PC-3 (cell line): Measurements from ENCODE around the gene SLC39A1.

ENCODE experiments used
- CTCF ChIP-seq: fragments of 300-600 bp; sonication (generic); conservative IDR thresholded peaks from 2 replicates; pipeline ENCODE4 v1.5.1; 2017; ENCODE audit warnings: antibody characterized with exemption, low read depth, mild to moderate bottlenecking, low read length
- EZH2 ChIP-seq: fragments of 300-600 bp; sonication (generic); IDR thresholded peaks from one replicate; pipeline ENCODE4 v1.6.1; 2017; ENCODE audit warnings: antibody characterized with exemption, mild to moderate bottlenecking, low read length; ENCODE audit not compliant: unreplicated experiment
- EZH2phosphoT487 ChIP-seq: fragments of 300-600 bp; sonication (generic); IDR thresholded peaks from 2 replicates; pipeline ENCODE4 v1.6.1; 2018; ENCODE audit warnings: mild to moderate bottlenecking, antibody characterized with exemption, low read length, borderline replicate concordance

GRCh38 chr1:153939476-153939875 is 23.9 kb downstream of the SLC39A1 start:
- TF ChIP-seq CTCF (no peak), EZH2 (no peak), EZH2phosphoT487 (no peak)
